Neural crest cell (in vitro differentiated cells): ENCODE measurements around the gene PPIE. TPM values are rescaled to one million over a fixed set of nuclear protein-coding genes. Genes with fewer than 3 reads are reported as not detected.

Source experiments
- DNase-seq: peaks from one replicate; pipeline ENCODE4 v3.0.0; 2021; ENCODE audit warnings: low read depth, mixed read lengths, low spot score
- H3K27ac Mint-ChIP-seq: one replicate; pipeline ENCODE4 v1.8.0; 2021; ENCODE audit warnings: mild to moderate bottlenecking, mixed read lengths; ENCODE audit not compliant: unreplicated experiment
- H3K27me3 Mint-ChIP-seq: 2 replicates; pipeline ENCODE4 v1.8.0; 2021; ENCODE audit warnings: low read depth, mild to moderate bottlenecking, mixed read lengths
- H3K36me3 Mint-ChIP-seq: 2 replicates; pipeline ENCODE4 v1.8.0; 2021; ENCODE audit warnings: low read depth, mild to moderate bottlenecking, mixed read lengths
- H3K4me1 Mint-ChIP-seq: 2 replicates; pipeline ENCODE4 v1.8.0; 2021; ENCODE audit warnings: mixed read lengths
- H3K4me3 Mint-ChIP-seq: one replicate; pipeline ENCODE4 v1.8.0; 2021; ENCODE audit warnings: mild to moderate bottlenecking, mixed read lengths
- H3K9me3 Mint-ChIP-seq: 2 replicates; pipeline ENCODE4 v1.8.0; 2021; ENCODE audit warnings: mixed read lengths
- CTCF ChIP-seq: fragments of 200-600 bp; sonication (generic); conservative IDR thresholded peaks from 2 replicates; pipeline ENCODE4 v1.5.0; 2021; ENCODE audit warnings: antibody characterized with exemption, mild to moderate bottlenecking
- total RNA-seq: library from RNA; stranded (reverse); gene quantifications from 2 replicates; pipeline ENCODE4 v1.2.1, GENCODE V29; 2021

The PPIE gene
- total RNA-seq, 1 donor from 2014 or later: 56.2 TPM

GRCh38 chr1:39698568-39698967, 40.1 kb upstream of the PPIE start:
- Mint-ChIP-seq H3K36me3 (no peaks in the 10 kb centered on the region), H3K27me3 (peaks cover 65% of the 10 kb centered on the region)
- TF ChIP-seq CTCF: no peak

GRCh38 chr1:39699419-39699818, 39.3 kb upstream of the PPIE start:
- TF ChIP-seq CTCF: no peak
- no peaks in the 10 kb centered on the region for H3K9me3 Mint-ChIP-seq
- H3K4me1 Mint-ChIP-seq: peaks cover 14% of the 10 kb centered on the region
- H3K36me3 Mint-ChIP-seq: no peaks in the 10 kb centered on the region
- H3K27me3 Mint-ChIP-seq: peaks cover 57% of the 10 kb centered on the region
- H3K27ac Mint-ChIP-seq: no peak overlapping the region
- DNase-seq: no peak
- no peak overlapping the region for H3K4me3 Mint-ChIP-seq

More at GRCh38 chr1:39698568-39698967, 40.1 kb upstream of the PPIE start:
- no peak overlapping the region for H3K4me3 Mint-ChIP-seq
- DNase-seq: no peak
- no peak overlapping the region for H3K27ac Mint-ChIP-seq
- H3K4me1 Mint-ChIP-seq: peaks cover 14% of the 10 kb centered on the region
- H3K9me3 Mint-ChIP-seq: no peaks in the 10 kb centered on the region

GRCh38 chr1:39700348-39700747, 38.3 kb upstream of the PPIE start:
- H3K9me3 Mint-ChIP-seq: no peaks in the 10 kb centered on the region
- DNase-seq: no peak
- H3K4me1 Mint-ChIP-seq: peaks cover 14% of the 10 kb centered on the region
- peaks cover 48% of the 10 kb centered on the region for H3K27me3 Mint-ChIP-seq
- H3K27ac Mint-ChIP-seq: no peak overlapping the region
- no peak for TF ChIP-seq CTCF
- H3K36me3 Mint-ChIP-seq: no peaks in the 10 kb centered on the region
- no peak overlapping the region for H3K4me3 Mint-ChIP-seq

GRCh38 chr1:39701049-39701439, 37.6 kb upstream of the PPIE start:
- Mint-ChIP-seq H3K9me3 (no peaks in the 10 kb centered on the region), H3K4me3 (no peak overlapping the region), H3K27me3 (peaks cover 44% of the 10 kb centered on the region), H3K27ac (no peak overlapping the region), H3K36me3 (no peaks in the 10 kb centered on the region), H3K4me1 (peaks cover 14% of the 10 kb centered on the region)
- TF ChIP-seq CTCF: no peak
- DNase-seq: no peak

GRCh38 chr1:39704757-39705156, 33.9 kb upstream of the PPIE start:
- no peaks in the 10 kb centered on the region for H3K36me3 Mint-ChIP-seq

More at GRCh38 chr1:39704757-39705156, 33.9 kb upstream of the PPIE start:
- Mint-ChIP-seq H3K4me3 (no peak overlapping the region), H3K4me1 (peaks cover 14% of the 10 kb centered on the region), H3K27ac (no peak overlapping the region), H3K27me3 (peaks cover 37% of the 10 kb centered on the region), H3K9me3 (no peaks in the 10 kb centered on the region)
- TF ChIP-seq CTCF: no peak
- DNase-seq: no peak
